Keratinocyte (primary cell): ENCODE data around the gene HLA-DRB1. TPM values are rescaled to one million over a fixed set of nuclear protein-coding genes. Genes with fewer than 3 reads are reported as not detected.

ENCODE experiments used
- DNase-seq: peaks from one replicate; pipeline ENCODE4 v3.0.0-alpha.2; 2011; ENCODE audit warnings: low read depth, missing footprints, low spot score
- FAIRE-seq: peaks from 2 replicates; lab custom pipeline; 2011; peaks lifted over from hg19 to GRCh38; lab: Jason Lieb, UNC
- H2AFZ ChIP-seq: 2 replicates; pipeline ENCODE4 v1.6.0; 2012; ENCODE audit warnings: low read length, control low read depth, inconsistent platforms; ENCODE audit not compliant: control insufficient read depth
- H3K27ac ChIP-seq: 2 replicates; pipeline ENCODE4 v1.5.1; 2011; ENCODE audit warnings: low read length; ENCODE audit not compliant: control insufficient read depth, insufficient read depth
- H3K27me3 ChIP-seq: 3 replicates; pipeline ENCODE4 v1.6.0; 2011; ENCODE audit warnings: low read length; ENCODE audit not compliant: control insufficient read depth, insufficient read depth; ENCODE audit errors: extremely low read depth
- H3K36me3 ChIP-seq, 2 experiments: 2 replicates in 1 of 2; 3 replicates in 1 of 2; pipeline ENCODE4 v1.5.1; 2011; ENCODE audit warnings: low read length in 2 of 2, mild to moderate bottlenecking in 1 of 2; ENCODE audit not compliant: control insufficient read depth in 2 of 2, insufficient read depth in 2 of 2; ENCODE audit errors: extremely low read depth in 1 of 2
- H3K4me1 ChIP-seq: 3 replicates; pipeline ENCODE4 v1.5.1; 2011; ENCODE audit warnings: low read length; ENCODE audit not compliant: control insufficient read depth, insufficient read depth; ENCODE audit errors: extremely low read depth
- H3K4me2 ChIP-seq: 3 replicates; pipeline ENCODE4 v1.6.0; 2011; ENCODE audit warnings: low read depth, low read length; ENCODE audit not compliant: control insufficient read depth, insufficient read depth; ENCODE audit errors: extremely low read depth
- H3K4me3 ChIP-seq, 3 experiments: fragments of 200-600 bp in 1 of 3; sonication (generic) in 1 of 3; 2 replicates in 2 of 3; 3 replicates in 1 of 3; pipeline ENCODE4 v1.5.1; 2011 to 2016; ENCODE audit warnings: low read length in 3 of 3, mild to moderate bottlenecking in 3 of 3, control low read depth in 2 of 3, inconsistent platforms in 1 of 3, low read depth in 1 of 3, mixed read lengths in 1 of 3, mixed run types in 1 of 3, moderate library complexity in 1 of 3; ENCODE audit not compliant: control insufficient read depth in 2 of 3, insufficient read depth in 2 of 3; ENCODE audit errors: extremely low read depth in 1 of 3
- H3K79me2 ChIP-seq: 2 replicates; pipeline ENCODE4 v1.6.0; 2012; ENCODE audit warnings: low read length; ENCODE audit not compliant: control insufficient read depth, insufficient read depth
- H3K9ac ChIP-seq: 3 replicates; pipeline ENCODE4 v1.6.0; 2011; ENCODE audit warnings: low read length; ENCODE audit not compliant: control insufficient read depth, insufficient read depth; ENCODE audit errors: extremely low read depth
- H3K9me1 ChIP-seq: 3 replicates; pipeline ENCODE4 v1.6.0; 2011; ENCODE audit warnings: low read length; ENCODE audit not compliant: control insufficient read depth, insufficient read depth; ENCODE audit errors: extremely low read depth
- H3K9me3 ChIP-seq: 2 replicates; pipeline ENCODE4 v1.5.1; 2012; ENCODE audit warnings: low read depth, low read length; ENCODE audit not compliant: control insufficient read depth
- H4K20me1 ChIP-seq: 3 replicates; pipeline ENCODE4 v1.6.0; 2011; ENCODE audit warnings: low read length; ENCODE audit not compliant: control insufficient read depth, insufficient read depth; ENCODE audit errors: extremely low read depth
- CTCF ChIP-seq, 3 experiments: IDR thresholded peaks in 1 of 3; conservative IDR thresholded peaks in 1 of 3; optimal IDR thresholded peaks in 1 of 3; 2 replicates in 2 of 3; 3 replicates in 1 of 3; pipeline versions ENCODE3 to v1.5.1; 2011; ENCODE audit warnings: low read length in 3 of 3, mild to moderate bottlenecking in 3 of 3, moderate library complexity in 2 of 3, control low read depth in 1 of 3, inconsistent platforms in 1 of 3; ENCODE audit not compliant: insufficient read depth in 2 of 3; ENCODE audit errors: extremely low read depth in 1 of 3
- EZH2 ChIP-seq: IDR thresholded peaks from one replicate; pipeline ENCODE4 v1.6.1; 2012; ENCODE audit warnings: inconsistent platforms, mild to moderate bottlenecking, low read length, moderate library complexity
- dilution Hi-C: fragments of 300-500 bp; cut with MboI; formaldehyde crosslinking; loops from one replicate; pipeline ENCODE4 v1.7.0; 2020; ENCODE audit warnings: low sequenced_read_pairs; ENCODE audit not compliant: extremely low pct_ligation_motif_present
- polyA plus RNA-seq, 5 experiments: library from polyadenylated mRNA; depleted of rRNA in 3 of 5; stranded (reverse) in 3 of 5; stranded (forward) in 1 of 5; unstranded in 1 of 5; fragments of >200 nt; gene quantifications; 1 replicate in 1 of 5; 2 replicates in 3 of 5; 3 replicates in 1 of 5; pipeline versions ENCODE4 v1.2.1 to v1.2.3, GENCODE V29; 2011 to 2012; ENCODE audit warnings: missing spikeins in 2 of 5, low read depth in 1 of 5, low replicate concordance in 1 of 5

The HLA-DRB1 gene
- polyA plus RNA-seq, 1 donor (not counting 4 experiments of a cell fraction or from before 2014, with no cell fraction given): 0.12 TPM

DNA sequence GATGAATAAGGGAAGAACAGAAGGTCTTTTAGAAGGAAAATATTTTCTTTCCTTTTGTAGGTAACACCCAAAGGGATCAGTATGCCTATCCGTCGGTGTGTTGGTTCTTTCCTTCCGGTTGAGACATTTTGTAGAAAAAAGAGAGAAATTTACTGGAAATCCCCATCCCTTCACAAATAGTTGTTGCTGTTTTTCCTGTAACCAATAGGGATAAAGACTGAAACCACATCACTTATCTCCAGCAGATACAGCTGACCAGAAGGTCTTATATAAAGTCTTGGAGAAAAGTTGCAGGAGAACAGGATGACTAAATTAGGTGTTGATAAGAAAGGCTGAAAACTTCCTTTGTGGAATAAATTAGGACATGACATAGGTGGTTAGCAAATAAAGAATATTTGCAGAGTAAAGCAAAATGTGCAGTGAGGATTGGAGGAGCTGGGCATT is 14.8 kb upstream of the HLA-DRB1 start:
- Histone ChIP-seq H3K9ac (no peak overlapping the region), H3K4me3 (no peak overlapping the region), H2AFZ (no peak overlapping the region), H3K9me3 (no peaks in the 10 kb centered on the region), H4K20me1 (no peaks in the 10 kb centered on the region), H3K79me2 (no peaks in the 10 kb centered on the region), H3K27ac (no peak overlapping the region), H3K4me2 (no peak overlapping the region), H3K4me1 (no peaks in the 10 kb centered on the region), H3K36me3 (no peaks in the 10 kb centered on the region), H3K9me1 (no peaks in the 10 kb centered on the region), H3K27me3 (no peaks in the 10 kb centered on the region)
- FAIRE-seq: no peak
- TF ChIP-seq CTCF (optimal IDR thresholded peaks at IDR 0.05 in 1 of 3, IDR thresholded peaks at IDR 0.05 in 1 of 3, conservative IDR thresholded peaks at IDR 0.05 in 1 of 3; ENCODE audit: extremely low read depth in 1 of 3, insufficient read depth in 2 of 3, low read length in 3 of 3) (no peak), EZH2 (no peak)
- dilution Hi-C loops: no loop called here
- DNase-seq: no peak

GRCh38 chr6:32603888-32604287 is 14.2 kb upstream of the HLA-DRB1 start:
- Histone ChIP-seq H3K79me2 (no peaks in the 10 kb centered on the region), H3K36me3 (no peaks in the 10 kb centered on the region), H3K4me1 (no peaks in the 10 kb centered on the region), H2AFZ (no peak overlapping the region), H3K9ac (no peak overlapping the region), H3K4me3 (no peak overlapping the region), H3K9me3 (no peaks in the 10 kb centered on the region), H3K9me1 (no peaks in the 10 kb centered on the region), H3K27ac (no peak overlapping the region), H3K4me2 (no peak overlapping the region), H4K20me1 (no peaks in the 10 kb centered on the region), H3K27me3 (no peaks in the 10 kb centered on the region)
- FAIRE-seq: no peak
- TF ChIP-seq EZH2: no peak
- no peak for TF ChIP-seq CTCF (optimal IDR thresholded peaks at IDR 0.05 in 1 of 3, IDR thresholded peaks at IDR 0.05 in 1 of 3, conservative IDR thresholded peaks at IDR 0.05 in 1 of 3; ENCODE audit: extremely low read depth in 1 of 3, insufficient read depth in 2 of 3, low read length in 3 of 3)
- dilution Hi-C loops: no loop called here
- no peak for DNase-seq
